ENCODE results near the gene FPR1.

Gene FPR1

GRCh38 chr19:51699170-51699569 is 52.5 kb downstream of the FPR1 start:
- Histone ChIP-seq H3K36me3 (ENCODE audit: control insufficient read depth, low read length) (no peaks in the 10 kb centered on the region), H3K4me2 (ENCODE audit: low read length) (no peak overlapping the region), H3K9me3 (ENCODE audit: control insufficient read depth, insufficient read depth, low read length) (no peaks in the 10 kb centered on the region), H3F3A (ENCODE audit: control insufficient read depth, insufficient read depth) (no peaks in the 10 kb centered on the region), H3K27me3 (ENCODE audit: control insufficient read depth, low read length) (no peaks in the 10 kb centered on the region), H3K4me3 (ENCODE audit: low read length) (no peak overlapping the region), H3K79me2 (ENCODE audit: control insufficient read depth, low read length) (peaks cover under 1% of the 10 kb centered on the region; the same call in 1 of the 2 replicates), H3K27ac (ENCODE audit: low read depth, low read length) (no peak overlapping the region), H3K9me2 (replicated peaks; ENCODE audit: control insufficient read depth, low read length) (no peaks in the 10 kb centered on the region), H4K20me1 (ENCODE audit: control insufficient read depth, insufficient read depth, low read depth, low read length) (no peaks in the 10 kb centered on the region), H3K4me1 (ENCODE audit: control insufficient read depth, low read length) (peaks cover 12% of the 10 kb centered on the region)
- TF ChIP-seq, protein P1, sequence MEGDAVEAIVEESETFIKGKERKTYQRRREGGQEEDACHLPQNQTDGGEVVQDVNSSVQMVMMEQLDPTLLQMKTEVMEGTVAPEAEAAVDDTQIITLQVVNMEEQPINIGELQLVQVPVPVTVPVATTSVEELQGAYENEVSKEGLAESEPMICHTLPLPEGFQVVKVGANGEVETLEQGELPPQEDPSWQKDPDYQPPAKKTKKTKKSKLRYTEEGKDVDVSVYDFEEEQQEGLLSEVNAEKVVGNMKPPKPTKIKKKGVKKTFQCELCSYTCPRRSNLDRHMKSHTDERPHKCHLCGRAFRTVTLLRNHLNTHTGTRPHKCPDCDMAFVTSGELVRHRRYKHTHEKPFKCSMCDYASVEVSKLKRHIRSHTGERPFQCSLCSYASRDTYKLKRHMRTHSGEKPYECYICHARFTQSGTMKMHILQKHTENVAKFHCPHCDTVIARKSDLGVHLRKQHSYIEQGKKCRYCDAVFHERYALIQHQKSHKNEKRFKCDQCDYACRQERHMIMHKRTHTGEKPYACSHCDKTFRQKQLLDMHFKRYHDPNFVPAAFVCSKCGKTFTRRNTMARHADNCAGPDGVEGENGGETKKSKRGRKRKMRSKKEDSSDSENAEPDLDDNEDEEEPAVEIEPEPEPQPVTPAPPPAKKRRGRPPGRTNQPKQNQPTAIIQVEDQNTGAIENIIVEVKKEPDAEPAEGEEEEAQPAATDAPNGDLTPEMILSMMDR (IDR thresholded peaks at IDR 0.05; ENCODE audit: low read depth, low read length, poor library complexity, severe bottlenecking): no peak
- TF ChIP-seq EZH2phosphoT487 (IDR thresholded peaks at IDR 0.05; ENCODE audit: borderline replicate concordance, low read length): no peak

DNA sequence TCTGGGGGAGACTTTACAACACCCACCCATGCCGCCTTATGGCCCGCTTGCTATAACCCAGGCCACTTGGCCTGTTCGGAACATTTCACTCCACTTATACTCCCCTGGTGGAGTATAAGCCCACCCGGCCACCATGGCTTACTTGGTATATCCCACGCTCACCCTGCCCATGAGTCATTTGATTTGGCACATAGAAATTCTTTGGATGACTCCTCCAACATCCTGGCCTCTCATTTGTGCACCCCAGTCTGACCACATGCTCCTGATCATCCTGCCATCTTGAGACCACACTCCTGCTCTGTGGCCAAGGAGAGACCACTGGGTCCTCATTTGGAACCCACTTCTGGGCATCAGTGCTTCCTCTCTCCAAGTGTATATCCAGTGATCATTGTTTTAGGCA is 53.4 kb downstream of the FPR1 start:
- Histone ChIP-seq H3K9me2 (replicated peaks; ENCODE audit: control insufficient read depth, low read length) (no peaks in the 10 kb centered on the region), H3K4me3 (ENCODE audit: low read length) (no peak overlapping the region), H3K9me3 (ENCODE audit: control insufficient read depth, insufficient read depth, low read length) (no peaks in the 10 kb centered on the region), H3K27ac (ENCODE audit: low read depth, low read length) (no peak overlapping the region), H3K36me3 (ENCODE audit: control insufficient read depth, low read length) (no peaks in the 10 kb centered on the region), H4K20me1 (ENCODE audit: control insufficient read depth, insufficient read depth, low read depth, low read length) (no peaks in the 10 kb centered on the region), H3K79me2 (ENCODE audit: control insufficient read depth, low read length) (no peaks in the 10 kb centered on the region), H3K4me1 (ENCODE audit: control insufficient read depth, low read length) (peaks cover 8% of the 10 kb centered on the region), H3F3A (ENCODE audit: control insufficient read depth, insufficient read depth) (no peaks in the 10 kb centered on the region), H3K4me2 (ENCODE audit: low read length) (no peak overlapping the region), H3K27me3 (ENCODE audit: control insufficient read depth, low read length) (no peaks in the 10 kb centered on the region)
- TF ChIP-seq, protein P1 (IDR thresholded peaks at IDR 0.05; ENCODE audit: low read depth, low read length, poor library complexity, severe bottlenecking): no peak
- TF ChIP-seq EZH2phosphoT487 (IDR thresholded peaks at IDR 0.05; ENCODE audit: borderline replicate concordance, low read length): no peak

GRCh38 chr19:51697169-51697776 is 54.4 kb downstream of the FPR1 start:
- Histone ChIP-seq H3F3A (ENCODE audit: control insufficient read depth, insufficient read depth) (no peaks in the 10 kb centered on the region), H3K79me2 (ENCODE audit: control insufficient read depth, low read length) (no peaks in the 10 kb centered on the region), H3K4me3 (ENCODE audit: low read length) (no peak overlapping the region), H3K4me2 (ENCODE audit: low read length) (no peak overlapping the region), H3K4me1 (ENCODE audit: control insufficient read depth, low read length) (peaks cover 1% of the 10 kb centered on the region; the same call in 1 of the 2 replicates), H3K9me3 (ENCODE audit: control insufficient read depth, insufficient read depth, low read length) (no peaks in the 10 kb centered on the region), H3K27ac (ENCODE audit: low read depth, low read length) (no peak overlapping the region), H3K27me3 (ENCODE audit: control insufficient read depth, low read length) (no peaks in the 10 kb centered on the region), H3K36me3 (ENCODE audit: control insufficient read depth, low read length) (no peaks in the 10 kb centered on the region), H4K20me1 (ENCODE audit: control insufficient read depth, insufficient read depth, low read depth, low read length) (no peaks in the 10 kb centered on the region), H3K9me2 (replicated peaks; ENCODE audit: control insufficient read depth, low read length) (no peaks in the 10 kb centered on the region)
- TF ChIP-seq, protein P1 (IDR thresholded peaks at IDR 0.05; ENCODE audit: low read depth, low read length, poor library complexity, severe bottlenecking): no peak
- TF ChIP-seq EZH2phosphoT487 (IDR thresholded peaks at IDR 0.05; ENCODE audit: borderline replicate concordance, low read length): no peak

All from DOHH2 (cell line).